ENCODE measurements around the gene N4BP2. TPM values are rescaled to one million over a fixed set of nuclear protein-coding genes. Genes with fewer than 3 reads are reported as not detected.

N4BP2 gene
- total RNA-seq, 1 donor from 2014 or later, result 5.8 TPM

DNA sequence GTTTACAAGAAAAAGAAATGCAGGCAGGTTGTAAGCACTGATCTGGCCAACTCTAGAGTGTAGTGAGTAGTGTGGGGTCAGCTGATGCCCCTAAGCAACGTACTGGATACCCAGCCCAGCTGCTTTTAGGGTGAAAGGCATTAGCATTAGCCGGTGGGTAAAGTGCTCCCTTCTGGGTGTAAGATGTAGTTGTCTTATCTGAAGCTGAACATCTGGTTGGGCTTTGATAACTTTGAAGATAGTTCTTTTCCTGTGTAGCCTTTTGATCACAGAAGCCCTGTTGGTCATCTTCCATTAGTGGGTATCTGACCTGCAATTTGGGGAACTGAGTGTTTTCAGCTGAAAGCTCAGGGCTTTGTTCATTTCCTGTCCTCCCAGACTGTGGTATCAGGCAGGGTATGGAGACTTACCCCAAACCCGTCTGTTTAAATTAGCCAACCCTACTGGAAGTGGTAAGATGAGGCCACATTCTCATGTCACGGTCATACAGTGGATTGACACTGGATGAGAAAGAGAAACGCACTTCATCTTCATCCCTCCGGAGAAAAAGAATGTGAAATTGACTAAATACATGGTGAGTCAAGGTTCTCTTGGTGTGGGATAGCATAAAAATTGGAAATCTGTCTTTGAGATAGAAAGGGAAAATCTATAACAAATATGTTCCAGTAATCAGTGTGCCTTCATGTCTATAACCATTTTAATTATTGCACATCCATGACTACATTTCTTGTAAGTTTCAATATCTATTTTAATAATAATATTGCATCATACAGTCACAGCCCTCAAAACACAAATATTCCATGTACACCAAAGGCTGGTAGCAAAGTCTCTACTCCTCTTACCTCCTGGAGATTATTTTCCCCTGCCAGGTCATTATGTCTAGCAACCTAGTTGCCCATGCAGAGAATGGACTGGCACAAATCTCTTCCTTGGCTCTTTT, 148.9 kb downstream of the N4BP2 start:
- TF ChIP-seq, protein P1, sequence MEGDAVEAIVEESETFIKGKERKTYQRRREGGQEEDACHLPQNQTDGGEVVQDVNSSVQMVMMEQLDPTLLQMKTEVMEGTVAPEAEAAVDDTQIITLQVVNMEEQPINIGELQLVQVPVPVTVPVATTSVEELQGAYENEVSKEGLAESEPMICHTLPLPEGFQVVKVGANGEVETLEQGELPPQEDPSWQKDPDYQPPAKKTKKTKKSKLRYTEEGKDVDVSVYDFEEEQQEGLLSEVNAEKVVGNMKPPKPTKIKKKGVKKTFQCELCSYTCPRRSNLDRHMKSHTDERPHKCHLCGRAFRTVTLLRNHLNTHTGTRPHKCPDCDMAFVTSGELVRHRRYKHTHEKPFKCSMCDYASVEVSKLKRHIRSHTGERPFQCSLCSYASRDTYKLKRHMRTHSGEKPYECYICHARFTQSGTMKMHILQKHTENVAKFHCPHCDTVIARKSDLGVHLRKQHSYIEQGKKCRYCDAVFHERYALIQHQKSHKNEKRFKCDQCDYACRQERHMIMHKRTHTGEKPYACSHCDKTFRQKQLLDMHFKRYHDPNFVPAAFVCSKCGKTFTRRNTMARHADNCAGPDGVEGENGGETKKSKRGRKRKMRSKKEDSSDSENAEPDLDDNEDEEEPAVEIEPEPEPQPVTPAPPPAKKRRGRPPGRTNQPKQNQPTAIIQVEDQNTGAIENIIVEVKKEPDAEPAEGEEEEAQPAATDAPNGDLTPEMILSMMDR (conservative IDR thresholded peaks at IDR 0.05; ENCODE audit: low read depth, low read length), result no peak
- no peak for DNase-seq (ENCODE audit: low read depth)

DNA sequence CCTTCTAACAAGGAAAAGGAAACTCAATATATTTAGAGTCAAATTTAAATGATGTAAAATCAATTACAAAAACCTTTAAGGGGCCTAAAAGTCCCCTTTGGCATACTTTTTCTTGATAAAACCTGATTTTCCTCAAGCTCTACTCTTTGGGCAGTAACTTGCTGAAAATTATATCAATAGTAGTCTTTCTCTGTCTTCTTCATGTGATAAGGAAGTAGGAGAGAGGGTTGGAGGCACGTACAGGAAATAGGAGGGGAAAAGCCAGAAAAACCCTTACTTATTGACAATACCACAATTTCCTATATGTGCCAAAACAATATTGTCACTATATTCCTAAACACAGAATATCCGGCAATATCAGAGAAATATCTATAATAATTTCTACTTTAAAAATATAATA, 149.8 kb downstream of the N4BP2 start:
- no peak overlapping the region for H3K4me3 ChIP-seq (ENCODE audit: low read depth, low read length)
- no peak for DNase-seq (ENCODE audit: low read depth)
- TF ChIP-seq, protein P1 (conservative IDR thresholded peaks at IDR 0.05; ENCODE audit: low read depth, low read length), result no peak

More for the DNA sequence above, 148.9 kb downstream of the N4BP2 start:
- H3K4me3 ChIP-seq (ENCODE audit: low read depth, low read length), result no peak overlapping the region

Other genes starting within 250 kb of the N4BP2 start
- 46.7 and 53.1 TPM in 2 replicates for gene PDS5A, start 78.9 kb upstream of the N4BP2 start, total RNA-seq
- gene RHOH, start 140.2 kb downstream of the N4BP2 start, total RNA-seq, result not detected in 2 replicates

Measured in epithelial cell of proximal tubule (primary cell).